NOMO-1 (cell line): ENCODE measurements around the gene SMIM13.

Source experiments
- DNase-seq, 2 experiments: peaks; one replicate each; lab custom pipeline; 2025; ENCODE audit not compliant: unreplicated experiment in 2 of 2; lab: John Stamatoyannopoulos, UW

SMIM13 gene

GRCh38 chr6:11093626-11094410 lies at the start of gene SMIM13:
Gene SMIM13 (plus strand): TSS chr6:11093834. CDS start chr6:11094314, 480 bp downstream.
- peak; percentile 93 to 97 for DNase-seq

GRCh38 chr6:11043961-11044711 lies 49.5 kb upstream of the SMIM13 start, which contains the start of gene ELOVL2:
Gene ELOVL2 (minus strand): TSS chr6:11044305. CDS start chr6:11044230, 75 bp downstream.
- peak; percentile 7 to 24 for DNase-seq

GRCh38 chr6:11044712-11045167 lies 48.9 kb upstream of the SMIM13 start:
- DNase-seq = no peak

- DNase-seq = no peak
Measured at GRCh38 chr6:11050731-11051130, 42.9 kb upstream of the SMIM13 start.

- DNase-seq = no peak
Measured at GRCh38 chr6:11053307-11053706, 40.3 kb upstream of the SMIM13 start.

GRCh38 chr6:11054722-11055121 lies 38.9 kb upstream of the SMIM13 start:
- no peak for DNase-seq

GRCh38 chr6:11055127-11055627 lies 38.5 kb upstream of the SMIM13 start:
- no peak for DNase-seq

GRCh38 chr6:11056871-11057270 lies 36.8 kb upstream of the SMIM13 start:
- no peak for DNase-seq

- DNase-seq = no peak
Measured at GRCh38 chr6:11058406-11058805, 35.2 kb upstream of the SMIM13 start.

GRCh38 chr6:11062083-11062482 lies 31.6 kb upstream of the SMIM13 start:
- no peak for DNase-seq

GRCh38 chr6:11062715-11063114 lies 30.9 kb upstream of the SMIM13 start:
- no peak for DNase-seq

GRCh38 chr6:11064836-11065235 lies 28.8 kb upstream of the SMIM13 start:
- no peak for DNase-seq

GRCh38 chr6:11065436-11066202 lies 28.0 kb upstream of the SMIM13 start:
- no peak for DNase-seq

GRCh38 chr6:11066505-11067347 lies 26.9 kb upstream of the SMIM13 start:
- no peak for DNase-seq

- no peak for DNase-seq
Measured at GRCh38 chr6:11067348-11067747, 26.3 kb upstream of the SMIM13 start.

- no peak for DNase-seq
Measured at GRCh38 chr6:11069760-11070159, 23.9 kb upstream of the SMIM13 start.

GRCh38 chr6:11072101-11072500 lies 21.5 kb upstream of the SMIM13 start:
- DNase-seq = no peak

- no peak for DNase-seq
Measured at GRCh38 chr6:11076540-11076939, 17.1 kb upstream of the SMIM13 start.

GRCh38 chr6:11078266-11078665 lies 15.4 kb upstream of the SMIM13 start:
- no peak for DNase-seq

GRCh38 chr6:11080296-11080695 lies 13.3 kb upstream of the SMIM13 start:
- no peak for DNase-seq
